ENCODE data around the gene S100PBP. TPM values are rescaled to one million over a fixed set of nuclear protein-coding genes. Genes with fewer than 3 reads are reported as not detected.

The S100PBP gene
- total and polyA plus RNA-seq, 9 of the 15 experiments (the other 6 are each of a cell fraction or from before 2014, with no cell fraction given): 22.9 to 60.2 (median 32.9) TPM

DNA sequence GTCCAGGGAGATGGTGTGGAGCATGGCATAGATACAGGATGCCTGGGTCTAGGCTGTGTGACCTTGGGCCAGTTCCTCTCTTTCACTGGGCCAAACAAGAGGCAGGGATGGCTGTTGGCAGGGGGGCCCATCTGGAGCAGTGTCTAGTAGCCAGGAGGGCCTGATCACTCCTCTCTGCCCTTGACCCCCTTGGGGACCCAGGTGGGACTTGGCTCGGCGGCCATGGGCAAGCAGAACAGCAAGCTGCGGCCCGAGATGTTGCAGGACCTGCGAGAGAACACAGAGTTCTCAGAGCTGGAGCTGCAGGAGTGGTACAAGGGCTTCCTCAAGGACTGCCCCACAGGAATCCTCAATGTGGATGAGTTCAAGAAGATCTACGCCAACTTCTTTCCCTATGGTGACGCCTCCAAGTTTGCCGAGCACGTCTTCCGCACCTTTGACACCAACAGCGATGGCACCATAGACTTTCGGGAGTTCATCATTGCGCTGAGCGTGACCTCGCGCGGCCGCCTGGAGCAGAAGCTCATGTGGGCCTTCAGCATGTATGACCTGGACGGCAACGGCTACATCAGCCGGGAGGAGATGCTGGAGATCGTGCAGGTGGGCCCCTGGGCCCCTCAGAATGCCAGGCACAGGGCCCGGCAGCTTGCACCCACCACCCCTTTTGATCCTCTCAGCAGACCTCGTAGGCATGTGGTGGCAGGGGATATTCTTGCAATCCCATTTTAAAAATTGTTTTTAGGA, 71.4 kb downstream of the S100PBP start:
- FAIRE-seq (no peak), ATAC-seq (no peak)
- intact Hi-C loops (cut with micrococcal nuclease): no loop called here
- no peak for TF ChIP-seq HDAC1 (IDR thresholded peaks at IDR 0.05)
- TF ChIP-seq ZNF780A (CRISPR knock-in tag; IDR thresholded peaks at IDR 0.05): no peak
- TF ChIP-seq HNRNPL (IDR thresholded peaks at IDR 0.05; ENCODE audit: low read depth, low read length): no peak
- TF ChIP-seq SIRT6 (IDR thresholded peaks at IDR 0.05; ENCODE audit: low read depth, low read length): no peak
- TF ChIP-seq ZNF311 (CRISPR knock-in tag; IDR thresholded peaks at IDR 0.05): no peak
- no peak for TF ChIP-seq SRF (CRISPR knock-in tag; IDR thresholded peaks at IDR 0.05)
- no peak for TF ChIP-seq ELF4 (CRISPR knock-in tag; IDR thresholded peaks at IDR 0.05)
- TF ChIP-seq ZFP36 (IDR thresholded peaks at IDR 0.05; ENCODE audit: low read depth, low read length, partially characterized antibody): no peak
- TF ChIP-seq, protein P1, sequence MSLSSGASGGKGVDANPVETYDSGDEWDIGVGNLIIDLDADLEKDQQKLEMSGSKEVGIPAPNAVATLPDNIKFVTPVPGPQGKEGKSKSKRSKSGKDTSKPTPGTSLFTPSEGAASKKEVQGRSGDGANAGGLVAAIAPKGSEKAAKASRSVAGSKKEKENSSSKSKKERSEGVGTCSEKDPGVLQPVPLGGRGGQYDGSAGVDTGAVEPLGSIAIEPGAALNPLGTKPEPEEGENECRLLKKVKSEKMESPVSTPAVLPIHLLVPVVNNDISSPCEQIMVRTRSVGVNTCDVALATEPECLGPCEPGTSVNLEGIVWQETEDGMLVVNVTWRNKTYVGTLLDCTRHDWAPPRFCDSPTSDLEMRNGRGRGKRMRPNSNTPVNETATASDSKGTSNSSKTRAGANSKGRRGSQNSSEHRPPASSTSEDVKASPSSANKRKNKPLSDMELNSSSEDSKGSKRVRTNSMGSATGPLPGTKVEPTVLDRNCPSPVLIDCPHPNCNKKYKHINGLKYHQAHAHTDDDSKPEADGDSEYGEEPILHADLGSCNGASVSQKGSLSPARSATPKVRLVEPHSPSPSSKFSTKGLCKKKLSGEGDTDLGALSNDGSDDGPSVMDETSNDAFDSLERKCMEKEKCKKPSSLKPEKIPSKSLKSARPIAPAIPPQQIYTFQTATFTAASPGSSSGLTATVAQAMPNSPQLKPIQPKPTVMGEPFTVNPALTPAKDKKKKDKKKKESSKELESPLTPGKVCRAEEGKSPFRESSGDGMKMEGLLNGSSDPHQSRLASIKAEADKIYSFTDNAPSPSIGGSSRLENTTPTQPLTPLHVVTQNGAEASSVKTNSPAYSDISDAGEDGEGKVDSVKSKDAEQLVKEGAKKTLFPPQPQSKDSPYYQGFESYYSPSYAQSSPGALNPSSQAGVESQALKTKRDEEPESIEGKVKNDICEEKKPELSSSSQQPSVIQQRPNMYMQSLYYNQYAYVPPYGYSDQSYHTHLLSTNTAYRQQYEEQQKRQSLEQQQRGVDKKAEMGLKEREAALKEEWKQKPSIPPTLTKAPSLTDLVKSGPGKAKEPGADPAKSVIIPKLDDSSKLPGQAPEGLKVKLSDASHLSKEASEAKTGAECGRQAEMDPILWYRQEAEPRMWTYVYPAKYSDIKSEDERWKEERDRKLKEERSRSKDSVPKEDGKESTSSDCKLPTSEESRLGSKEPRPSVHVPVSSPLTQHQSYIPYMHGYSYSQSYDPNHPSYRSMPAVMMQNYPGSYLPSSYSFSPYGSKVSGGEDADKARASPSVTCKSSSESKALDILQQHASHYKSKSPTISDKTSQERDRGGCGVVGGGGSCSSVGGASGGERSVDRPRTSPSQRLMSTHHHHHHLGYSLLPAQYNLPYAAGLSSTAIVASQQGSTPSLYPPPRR (CRISPR knock-in tag; IDR thresholded peaks at IDR 0.05; ENCODE audit: borderline replicate concordance): no peak
- TF ChIP-seq ZNF232 (CRISPR knock-in tag; IDR thresholded peaks at IDR 0.05): no peak
- TF ChIP-seq RBM34 (IDR thresholded peaks at IDR 0.05; ENCODE audit: borderline replicate concordance, insufficient read depth, low read length): no peak
- TF ChIP-seq DNMT1 (IDR thresholded peaks at IDR 0.05): no peak
- TF ChIP-seq NFIC (IDR thresholded peaks at IDR 0.05): no peak
- no peak for TF ChIP-seq ZNF165 (CRISPR knock-in tag; IDR thresholded peaks at IDR 0.05; ENCODE audit: borderline replicate concordance)

More for the DNA sequence above, 71.4 kb downstream of the S100PBP start:
- ChIA-PET CTCF (ENCODE audit: low intra/inter-chr PET ratio) (no interaction called here), POLR2A (interaction anchor here (1.0 kb wide), 1 partner anchor 192 kb away, joined by 3 read pairs; no protein-coding TSS in a partner anchor)
- in situ Hi-C loops (cut with MboI): loop anchor here (25.0 kb wide), 1 partner anchor 723 kb away; no protein-coding TSS in a partner anchor
- Histone ChIP-seq H3K27me3 (ENCODE audit: control insufficient read depth in 2 of 2, insufficient read depth in 2 of 2, low read length in 2 of 2) (peaks cover 5 to 53% of the 10 kb centered on the region in 2 experiments; a peak in 3 of 5 replicates), H2AFZ (ENCODE audit: low read depth, low read length) (no peak overlapping the region), H3K4me2 (ENCODE audit: insufficient read depth, low read length) (no peak overlapping the region), H3K4me1 (replicated peaks in 1 of 2; ENCODE audit: control insufficient read depth in 2 of 2, insufficient read depth in 2 of 2, low read length in 2 of 2) (peaks cover 5 to 39% of the 10 kb centered on the region in 2 experiments; a peak in 4 of 5 replicates), H3K9me3 (replicated peaks; ENCODE audit: control insufficient read depth, insufficient read depth, low read depth, low read length) (no peaks in the 10 kb centered on the region), H3K36me3 (ENCODE audit: control insufficient read depth, insufficient read depth, low read length) (no peaks in the 10 kb centered on the region), H3K9me1 (ENCODE audit: control insufficient read depth, insufficient read depth, low read length) (no peaks in the 10 kb centered on the region), H3K79me2 (ENCODE audit: control insufficient read depth, insufficient read depth, low read length) (no peaks in the 10 kb centered on the region), H4K20me1 (replicated peaks; ENCODE audit: control insufficient read depth, insufficient read depth, low read length) (peaks cover 35% of the 10 kb centered on the region), H3K4me3 (no peak overlapping the region), H3K27ac (ENCODE audit: extremely low read depth, low read depth, low read length) (no peak overlapping the region), H3K9ac (ENCODE audit: insufficient read depth in 1 of 2, low read depth in 2 of 2, low read length in 2 of 2) (no peak overlapping the region)
- DNase-seq (ENCODE audit: extremely low read depth in 1 of 4, low spot score in 3 of 4): no peak
- WGBS (ENCODE audit: insufficient coverage, low coverage, missing lambda C conversion rate): 5% methylated on average over 24 of the region's 24 CpGs
- no TSS peak for BruUV-seq (replicated peaks)

Measured in K562 (cell line).